H1 (cell line): ENCODE data around the gene TANC1.

ENCODE experiments used
- CHD1 ChIP-seq: IDR thresholded peaks from 2 replicates; pipeline ENCODE4 v1.6.1; 2012; ENCODE audit warnings: low read depth, low read length, improper control_type of control experiment
- CTCF ChIP-seq, 3 experiments: IDR thresholded peaks; 1 replicate in 2 of 3; 2 replicates in 1 of 3; pipeline versions ENCODE4 v1.5.1 to v1.6.1; 2011; ENCODE audit warnings: low read length in 3 of 3, mild to moderate bottlenecking in 3 of 3, inconsistent platforms in 2 of 3, low read depth in 1 of 3, moderate library complexity in 1 of 3; ENCODE audit not compliant: insufficient read depth in 1 of 3; ENCODE audit errors: control extremely low read depth in 1 of 3
- EGR1 ChIP-seq: IDR thresholded peaks from 2 replicates; pipeline ENCODE4 v1.6.1; 2011; ENCODE audit warnings: low read depth, low read length, borderline replicate concordance
- KDM1A ChIP-seq: fragments of 200-600, 300-600 bp; sonication (generic); IDR thresholded peaks from 2 replicates; pipeline ENCODE4 v1.7.1; 2016; ENCODE audit warnings: mild to moderate bottlenecking, low read length, borderline replicate concordance
- MAX ChIP-seq: IDR thresholded peaks from 2 replicates; pipeline ENCODE4 v1.6.1; 2012; ENCODE audit warnings: inconsistent platforms
- POLR2A ChIP-seq, 2 experiments: IDR thresholded peaks; 1 replicate in 1 of 2; 2 replicates in 1 of 2; pipeline ENCODE4 v1.6.1; 2011; ENCODE audit warnings: low read depth in 2 of 2, low read length in 2 of 2, mild to moderate bottlenecking in 2 of 2; ENCODE audit errors: control extremely low read depth in 1 of 2
- RBBP5 ChIP-seq: IDR thresholded peaks from 2 replicates; pipeline ENCODE4 v1.7.1; 2012; ENCODE audit warnings: low read depth, mild to moderate bottlenecking, inconsistent platforms, low read length, moderate library complexity, borderline replicate concordance
- SIX5 ChIP-seq: IDR thresholded peaks from 2 replicates; pipeline ENCODE4 v1.6.1; 2011; ENCODE audit warnings: mild to moderate bottlenecking, low read depth, low read length
- SP1 ChIP-seq: IDR thresholded peaks from 2 replicates; pipeline ENCODE4 v1.6.1; 2011; ENCODE audit warnings: low read depth, low read length
- TAF1 ChIP-seq: IDR thresholded peaks from 2 replicates; pipeline ENCODE4 v1.6.1; 2011; ENCODE audit warnings: mild to moderate bottlenecking, low read depth, low read length

- TF ChIP-seq SIX5 (no peak), CTCF (IDR thresholded peaks at IDR 0.05; ENCODE audit: control extremely low read depth in 1 of 3, insufficient read depth in 1 of 3, low read depth in 1 of 3, low read length in 3 of 3) (no peak), EGR1 (no peak), POLR2A (IDR thresholded peaks at IDR 0.05; ENCODE audit: control extremely low read depth in 1 of 2, low read depth in 2 of 2, low read length in 2 of 2) (no peak), KDM1A (no peak), MAX (no peak), RBBP5 (no peak), CHD1 (no peak), TAF1 (no peak), SP1 (no peak)
Observed at GRCh38 chr2:159124441-159124911, 156.0 kb downstream of the TANC1 start.
